A549 (cell line): ENCODE measurements around the gene GSE1. TPM values are rescaled to one million over a fixed set of nuclear protein-coding genes. Genes with fewer than 3 reads are reported as not detected.
"Not testable (repeated sequence)": the region's sequence is repeated elsewhere in the genome, so short reads cannot be mapped to it uniquely, and the experiment has no call there.

Experiments used
- ATAC-seq, 2 experiments: fragments of 200-7000 bp in 1 of 2; fragments of >200 bp in 1 of 2; cut with Nextera tagmentation in 1 of 2; cut with Tn5 transposase in 1 of 2; 3 replicates each; pipeline versions ENCODE4 v1.8.0 to v1.9.1; 2018 to 2020; ENCODE audit warnings: mild to moderate bottlenecking in 1 of 2, moderate library complexity in 1 of 2
- CTCF ChIA-PET: fragments of 300-600 bp; sonication (Branson Sonifier 250); formaldehyde crosslinking; extraction: SDS; loops from one replicate; lab custom pipeline; 2021; ENCODE audit warnings: antibody characterized with exemption, inconsistent platforms; lab: Yijun Ruan, JAX
- POLR2A ChIA-PET: fragments of 350-600 bp; formaldehyde crosslinking; extraction: SDS; loops from one replicate; lab custom pipeline; 2021; ENCODE audit warnings: antibody characterized with exemption, inconsistent platforms; lab: Yijun Ruan, JAX
- DNase-seq, 2 experiments: peaks; one replicate each; pipeline versions ENCODE4 v3.0.0 to v3.0.0-alpha.2; 2011 to 2016; ENCODE audit warnings: low read depth in 1 of 2, low spot score in 1 of 2
- FAIRE-seq: peaks from 2 replicates; lab custom pipeline; 2011; peaks lifted over from hg19 to GRCh38; lab: Jason Lieb, UNC
- H3K27ac ChIP-seq, 2 experiments: fragments of >200 bp; sonication (Bioruptor Twin); formaldehyde crosslinking; 3 replicates each; pipeline ENCODE4 v1.5.1; 2016 to 2017
- H3K4me1 ChIP-seq: fragments of >200 bp; sonication (Bioruptor Twin); formaldehyde crosslinking; 3 replicates; pipeline ENCODE4 v1.6.1; 2016
- H3K4me2 ChIP-seq: fragments of >200 bp; sonication (Bioruptor Twin); formaldehyde crosslinking; 3 replicates; pipeline ENCODE4 v1.6.1; 2016
- H3K4me3 ChIP-seq: fragments of >200 bp; sonication (Bioruptor Twin); formaldehyde crosslinking; 3 replicates; pipeline ENCODE4 v1.5.1; 2016
- H3K9me3 ChIP-seq: fragments of >200 bp; sonication (Bioruptor Twin); formaldehyde crosslinking; 3 replicates; pipeline ENCODE4 v1.6.1; 2016
- ATOH8 ChIP-seq: fragments of 250-450 bp; sonication (Bioruptor Pico); IDR thresholded peaks from 2 replicates; pipeline ENCODE4 v1.5.0; 2020; ENCODE audit warnings: low read depth, mild to moderate bottlenecking, moderate library complexity
- CEBPB ChIP-seq, 2 experiments: fragments of >200 bp in 1 of 2; sonication (Bioruptor Twin) in 1 of 2; formaldehyde crosslinking in 1 of 2; IDR thresholded peaks; 2 replicates each; pipeline ENCODE4 v1.6.1; 2012 to 2016
- EHF ChIP-seq: fragments of 250-450 bp; sonication (Bioruptor Pico); IDR thresholded peaks from 2 replicates; pipeline ENCODE4 v1.5.0; 2020; ENCODE audit warnings: mild to moderate bottlenecking
- ELK1 ChIP-seq: fragments of 150-350 bp; IDR thresholded peaks from 2 replicates; pipeline ENCODE4 v1.6.1; 2014; ENCODE audit warnings: low read depth, mild to moderate bottlenecking, low read length
- EP300 ChIP-seq, 2 experiments: fragments of >200 bp; sonication (Bioruptor Twin); formaldehyde crosslinking; IDR thresholded peaks; 2 replicates in 1 of 2; 3 replicates in 1 of 2; pipeline ENCODE4 v1.6.1; 2016 to 2017
- ESRRA ChIP-seq: fragments of 150-350 bp; IDR thresholded peaks from 2 replicates; pipeline ENCODE4 v1.6.1; 2014; ENCODE audit warnings: mild to moderate bottlenecking, low read length, borderline replicate concordance
- FOXS1 ChIP-seq: fragments of 250-450 bp; sonication (Bioruptor Pico); IDR thresholded peaks from 2 replicates; pipeline ENCODE4 v1.5.0; 2020; ENCODE audit warnings: mild to moderate bottlenecking, moderate library complexity
- GATA3 ChIP-seq: IDR thresholded peaks from 2 replicates; pipeline ENCODE4 v1.6.1; 2012; ENCODE audit warnings: borderline replicate concordance
- HEYL ChIP-seq: fragments of 250-450 bp; sonication (Bioruptor Pico); IDR thresholded peaks from 2 replicates; pipeline ENCODE4 v1.8.0; 2021; ENCODE audit warnings: mild to moderate bottlenecking, moderate library complexity
- HOXB13 ChIP-seq: fragments of 250-450 bp; sonication (Bioruptor Pico); IDR thresholded peaks from 2 replicates; pipeline ENCODE4 v1.5.0; 2020; ENCODE audit warnings: low read depth, mild to moderate bottlenecking, moderate library complexity
- HOXB5 ChIP-seq: fragments of 250-450 bp; sonication (Bioruptor Pico); IDR thresholded peaks from 2 replicates; pipeline ENCODE4 v1.5.0; 2020; ENCODE audit warnings: mild to moderate bottlenecking, moderate library complexity
- JUNB ChIP-seq: fragments of >200 bp; sonication (Bioruptor Twin); formaldehyde crosslinking; IDR thresholded peaks from 2 replicates; pipeline ENCODE4 v1.6.1; 2016
- KDM5A ChIP-seq: fragments of 200-600 bp; sonication (generic); IDR thresholded peaks from 2 replicates; pipeline ENCODE4 v1.6.1; 2016; ENCODE audit warnings: antibody characterized with exemption, mild to moderate bottlenecking
- MYC ChIP-seq: IDR thresholded peaks from 2 replicates; pipeline ENCODE4 v1.6.1; 2012; ENCODE audit warnings: mild to moderate bottlenecking, inconsistent platforms, low read length, improper control_type of control experiment, borderline replicate concordance
- RNF2 ChIP-seq: fragments of 200-600 bp; sonication (generic); IDR thresholded peaks from 2 replicates; pipeline ENCODE4 v1.6.1; 2016; ENCODE audit warnings: low read depth, mild to moderate bottlenecking, antibody characterized with exemption, moderate library complexity, borderline replicate concordance
- TP53 ChIP-seq: fragments of 250-450 bp; sonication (Bioruptor Pico); IDR thresholded peaks from 2 replicates; pipeline ENCODE4 v1.5.0; 2021; ENCODE audit warnings: mild to moderate bottlenecking, moderate library complexity
- ZC3H11A ChIP-seq: fragments of 450-650 bp; IDR thresholded peaks from 2 replicates; pipeline ENCODE4 v1.6.1; 2014; ENCODE audit warnings: antibody characterized with exemption, mild to moderate bottlenecking
- ZNF302 ChIP-seq: fragments of 250-450 bp; sonication (Bioruptor Pico); IDR thresholded peaks from 2 replicates; pipeline ENCODE4 v1.9.0; 2021; ENCODE audit warnings: inconsistent platforms, mild to moderate bottlenecking, moderate library complexity
- WGBS: methylation state at CpG from one replicate; pipeline ENCODE4 v1.1.6; 2017; ENCODE audit errors: missing lambda C conversion rate; 5-methylcytosine and 5-hydroxymethylcytosine counted together
- polyA plus RNA-seq, 4 experiments: library from polyadenylated mRNA; depleted of rRNA in 3 of 4; stranded (reverse); fragments of >200 nt; fragmentation: RNase III in 1 of 4; extraction: RNeasy Plus Mini Kit Qiagen cat#74134 plus additional on column Dnase treatment in 1 of 4; gene quantifications; 2 replicates in 3 of 4; 3 replicates in 1 of 4; pipeline ENCODE4 v1.2.3, GENCODE V29; 2011 to 2017
- TF ChIP-seq, protein P1 (sequence below): fragments of >200 bp; sonication (Bioruptor Twin); formaldehyde crosslinking; IDR thresholded peaks from 3 replicates; pipeline ENCODE4 v1.6.1; 2016
- TF ChIP-seq, protein P2 (sequence below): fragments of 250-450 bp; sonication (Bioruptor Pico); IDR thresholded peaks from 2 replicates; pipeline ENCODE4 v1.5.0; 2021; ENCODE audit warnings: mild to moderate bottlenecking, moderate library complexity, borderline replicate concordance
- TF ChIP-seq, protein P3 (sequence below): IDR thresholded peaks from 2 replicates; pipeline ENCODE4 v1.6.1; 2012
- TF ChIP-seq, protein P4 (sequence below): IDR thresholded peaks from 2 replicates; pipeline ENCODE4 v1.6.1; 2012

Gene GSE1
- polyA plus RNA-seq, 2 of the 4 experiments (the other 2 are of a cell fraction) = 20.7 to 24.3 TPM

- POLR2A ChIA-PET = no interaction called here
- no peak for TF ChIP-seq RNF2
- no peak for TF ChIP-seq JUNB
- TF ChIP-seq, protein P1, sequence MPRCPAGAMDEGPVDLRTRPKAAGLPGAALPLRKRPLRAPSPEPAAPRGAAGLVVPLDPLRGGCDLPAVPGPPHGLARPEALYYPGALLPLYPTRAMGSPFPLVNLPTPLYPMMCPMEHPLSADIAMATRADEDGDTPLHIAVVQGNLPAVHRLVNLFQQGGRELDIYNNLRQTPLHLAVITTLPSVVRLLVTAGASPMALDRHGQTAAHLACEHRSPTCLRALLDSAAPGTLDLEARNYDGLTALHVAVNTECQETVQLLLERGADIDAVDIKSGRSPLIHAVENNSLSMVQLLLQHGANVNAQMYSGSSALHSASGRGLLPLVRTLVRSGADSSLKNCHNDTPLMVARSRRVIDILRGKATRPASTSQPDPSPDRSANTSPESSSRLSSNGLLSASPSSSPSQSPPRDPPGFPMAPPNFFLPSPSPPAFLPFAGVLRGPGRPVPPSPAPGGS = no peak
- no peak for TF ChIP-seq TP53 (CRISPR knock-in tag)
- TF ChIP-seq ZNF302 = no peak
- no peak for TF ChIP-seq HOXB5
- TF ChIP-seq HEYL (CRISPR knock-in tag) = no peak
- no peak for TF ChIP-seq ESRRA
- no peak for TF ChIP-seq ATOH8 (CRISPR knock-in tag)
- no peak for TF ChIP-seq CEBPB (IDR thresholded peaks at IDR 0.05)
- no peak for TF ChIP-seq GATA3
- TF ChIP-seq, protein P2, sequence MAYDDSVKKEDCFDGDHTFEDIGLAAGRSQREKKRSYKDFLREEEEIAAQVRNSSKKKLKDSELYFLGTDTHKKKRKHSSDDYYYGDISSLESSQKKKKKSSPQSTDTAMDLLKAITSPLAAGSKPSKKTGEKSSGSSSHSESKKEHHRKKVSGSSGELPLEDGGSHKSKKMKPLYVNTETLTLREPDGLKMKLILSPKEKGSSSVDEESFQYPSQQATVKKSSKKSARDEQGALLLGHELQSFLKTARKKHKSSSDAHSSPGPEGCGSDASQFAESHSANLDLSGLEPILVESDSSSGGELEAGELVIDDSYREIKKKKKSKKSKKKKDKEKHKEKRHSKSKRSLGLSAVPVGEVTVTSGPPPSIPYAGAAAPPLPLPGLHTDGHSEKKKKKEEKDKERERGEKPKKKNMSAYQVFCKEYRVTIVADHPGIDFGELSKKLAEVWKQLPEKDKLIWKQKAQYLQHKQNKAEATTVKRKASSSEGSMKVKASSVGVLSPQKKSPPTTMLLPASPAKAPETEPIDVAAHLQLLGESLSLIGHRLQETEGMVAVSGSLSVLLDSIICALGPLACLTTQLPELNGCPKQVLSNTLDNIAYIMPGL = no peak
- no peak for TF ChIP-seq EHF (CRISPR knock-in tag)
- no peak for TF ChIP-seq FOXS1
- Histone ChIP-seq H3K4me2 (no peak overlapping the region), H3K9me3 (no peaks in the 10 kb centered on the region), H3K4me1 (no peaks in the 10 kb centered on the region), H3K27ac (no peak overlapping the region), H3K4me3 (no peak overlapping the region)
- ATAC-seq (no peak), FAIRE-seq (no peak), DNase-seq (no peak)
- CTCF ChIA-PET = interaction anchor here (0.7 to 3.3 kb wide), 4 partner anchors 9 to 25 kb away, joined by 4 to 21 read pairs (median 4); no protein-coding TSS in a partner anchor
- WGBS = 92% methylated on average over 20 of the region's 20 CpGs
These were observed 23.2 kb upstream of the GSE1 start for GRCh38 chr16:85589688-85590505.

- DNase-seq (no peak), FAIRE-seq (no peak), ATAC-seq (no peak)
- no peak overlapping the region for H3K4me2 ChIP-seq
- WGBS = 92% methylated on average over 12 of the region's 12 CpGs
- POLR2A ChIA-PET = no interaction called here
- CTCF ChIA-PET = interaction anchor here (0.7 to 3.3 kb wide), 3 partner anchors 9 to 20 kb away, joined by 4 to 21 read pairs (median 4); no protein-coding TSS in a partner anchor
- H3K4me3 ChIP-seq = no peak overlapping the region
- no peak overlapping the region for H3K27ac ChIP-seq
- H3K4me1 ChIP-seq = no peaks in the 10 kb centered on the region
- TF ChIP-seq HOXB13 (no peak), EP300 (IDR thresholded peaks at IDR 0.05) (no peak)
- no peaks in the 10 kb centered on the region for H3K9me3 ChIP-seq
These were observed 22.7 kb upstream of the GSE1 start for GRCh38 chr16:85590506-85590832.

DNA sequence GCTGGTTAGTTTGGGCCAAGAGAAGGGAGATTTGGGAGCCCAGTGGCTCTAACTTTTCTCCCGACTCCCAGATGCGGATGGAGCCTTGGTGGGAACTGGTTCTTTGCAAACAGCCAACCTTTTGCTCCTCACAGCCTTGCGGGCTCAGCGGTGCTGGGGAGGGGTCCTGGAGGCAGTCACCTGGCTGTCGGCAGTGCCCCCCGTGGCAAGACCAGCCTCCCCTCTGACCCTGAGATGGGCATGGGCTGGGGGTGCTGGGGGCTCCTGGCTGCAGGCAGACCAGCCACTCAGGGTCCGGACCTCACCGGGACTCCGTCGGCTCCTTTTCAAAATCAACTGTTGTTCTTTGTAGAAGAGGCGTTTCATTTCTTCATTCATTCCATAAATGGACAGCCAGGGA lies 21.7 kb upstream of the GSE1 start:
- WGBS = 90% methylated on average over 9 of the region's 11 CpGs
- H3K4me3 ChIP-seq = no peak overlapping the region
- no peaks in the 10 kb centered on the region for H3K4me1 ChIP-seq
- no peak overlapping the region for H3K27ac ChIP-seq
- ChIA-PET POLR2A (no interaction called here), CTCF (interaction anchor here (1.1 to 3.3 kb wide), 3 partner anchors 12 to 112 kb away, joined by 3 to 21 read pairs (median 4); no protein-coding TSS in a partner anchor)
- no peak for DNase-seq
- TF ChIP-seq MYC (no peak), KDM5A (no peak), ZC3H11A (no peak), ELK1 (no peak)
- TF ChIP-seq, protein P3, sequence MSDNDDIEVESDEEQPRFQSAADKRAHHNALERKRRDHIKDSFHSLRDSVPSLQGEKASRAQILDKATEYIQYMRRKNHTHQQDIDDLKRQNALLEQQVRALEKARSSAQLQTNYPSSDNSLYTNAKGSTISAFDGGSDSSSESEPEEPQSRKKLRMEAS = no peak
- TF ChIP-seq, protein P4, sequence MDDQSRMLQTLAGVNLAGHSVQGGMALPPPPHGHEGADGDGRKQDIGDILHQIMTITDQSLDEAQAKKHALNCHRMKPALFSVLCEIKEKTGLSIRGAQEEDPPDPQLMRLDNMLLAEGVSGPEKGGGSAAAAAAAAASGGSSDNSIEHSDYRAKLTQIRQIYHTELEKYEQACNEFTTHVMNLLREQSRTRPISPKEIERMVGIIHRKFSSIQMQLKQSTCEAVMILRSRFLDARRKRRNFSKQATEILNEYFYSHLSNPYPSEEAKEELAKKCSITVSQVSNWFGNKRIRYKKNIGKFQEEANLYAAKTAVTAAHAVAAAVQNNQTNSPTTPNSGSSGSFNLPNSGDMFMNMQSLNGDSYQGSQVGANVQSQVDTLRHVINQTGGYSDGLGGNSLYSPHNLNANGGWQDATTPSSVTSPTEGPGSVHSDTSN = no peak
- H3K4me2 ChIP-seq = no peak overlapping the region
- FAIRE-seq = no peak
- no peak for ATAC-seq
- H3K9me3 ChIP-seq = no peaks in the 10 kb centered on the region

DNA sequence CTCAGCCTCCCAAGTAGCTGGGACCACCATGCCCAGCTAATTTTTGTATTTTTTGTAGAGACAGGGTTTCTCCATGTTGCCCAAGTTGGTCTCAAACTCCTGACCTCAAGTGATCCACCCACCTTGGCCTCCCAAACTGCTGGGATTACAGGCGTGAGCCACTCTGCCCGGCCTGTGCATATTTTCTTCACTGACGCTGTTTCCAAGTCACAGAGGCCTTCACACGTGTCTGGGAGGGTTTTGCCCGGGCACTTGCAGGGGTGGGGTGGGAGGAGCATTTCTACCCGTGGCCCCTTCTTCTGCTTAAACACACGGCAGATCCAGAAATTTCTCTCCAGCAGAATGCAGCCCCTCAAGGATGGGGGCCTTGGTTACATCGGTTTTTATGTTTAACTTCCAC lies 20.8 kb upstream of the GSE1 start:
- CTCF ChIA-PET = interaction anchor here (0.7 to 3.3 kb wide), 6 partner anchors 18 to 113 kb away, joined by 3 to 21 read pairs (median 4); no protein-coding TSS in a partner anchor
- POLR2A ChIA-PET, H3K27ac ChIP-seq, ATAC-seq, H3K4me2 ChIP-seq, DNase-seq, H3K4me1 ChIP-seq, H3K4me3 ChIP-seq, H3K9me3 ChIP-seq, FAIRE-seq: not testable (repeated sequence)
- WGBS = 49% methylated on average over 8 of the region's 8 CpGs
